Measurements from ENCODE around the gene LHFPL6. TPM values are rescaled to one million over a fixed set of nuclear protein-coding genes. Genes with fewer than 3 reads are reported as not detected.

LHFPL6 gene
- total RNA-seq, 1 donor from 2014 or later: 54.8 TPM

DNA sequence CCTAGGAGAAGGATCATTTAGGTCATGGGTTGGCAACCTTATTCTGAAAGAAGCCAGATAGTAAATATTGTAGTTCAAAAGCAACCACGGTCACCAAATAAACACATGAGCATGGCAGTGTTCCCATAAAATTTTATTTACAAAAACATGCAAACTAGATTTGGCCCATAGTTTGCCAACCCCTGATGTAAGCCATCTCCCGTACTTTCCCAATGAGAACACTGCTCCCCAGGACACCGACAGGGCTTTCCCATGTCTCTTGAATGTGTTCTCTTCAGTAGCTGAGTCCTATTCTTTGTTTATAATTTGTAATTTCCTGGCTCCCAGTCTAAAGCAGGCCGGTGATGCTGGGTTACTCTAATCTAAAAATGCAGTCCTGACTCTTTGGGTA is 239.6 kb downstream of the LHFPL6 start:
- no peaks in the 10 kb centered on the region for H3K36me3 ChIP-seq
- peaks cover 7% of the 10 kb centered on the region for H3K4me1 ChIP-seq
- intact Hi-C loops (cut with DNase I): no loop called here
- TF ChIP-seq, protein P1, sequence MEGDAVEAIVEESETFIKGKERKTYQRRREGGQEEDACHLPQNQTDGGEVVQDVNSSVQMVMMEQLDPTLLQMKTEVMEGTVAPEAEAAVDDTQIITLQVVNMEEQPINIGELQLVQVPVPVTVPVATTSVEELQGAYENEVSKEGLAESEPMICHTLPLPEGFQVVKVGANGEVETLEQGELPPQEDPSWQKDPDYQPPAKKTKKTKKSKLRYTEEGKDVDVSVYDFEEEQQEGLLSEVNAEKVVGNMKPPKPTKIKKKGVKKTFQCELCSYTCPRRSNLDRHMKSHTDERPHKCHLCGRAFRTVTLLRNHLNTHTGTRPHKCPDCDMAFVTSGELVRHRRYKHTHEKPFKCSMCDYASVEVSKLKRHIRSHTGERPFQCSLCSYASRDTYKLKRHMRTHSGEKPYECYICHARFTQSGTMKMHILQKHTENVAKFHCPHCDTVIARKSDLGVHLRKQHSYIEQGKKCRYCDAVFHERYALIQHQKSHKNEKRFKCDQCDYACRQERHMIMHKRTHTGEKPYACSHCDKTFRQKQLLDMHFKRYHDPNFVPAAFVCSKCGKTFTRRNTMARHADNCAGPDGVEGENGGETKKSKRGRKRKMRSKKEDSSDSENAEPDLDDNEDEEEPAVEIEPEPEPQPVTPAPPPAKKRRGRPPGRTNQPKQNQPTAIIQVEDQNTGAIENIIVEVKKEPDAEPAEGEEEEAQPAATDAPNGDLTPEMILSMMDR (IDR thresholded peaks at IDR 0.05): no peak
- TF ChIP-seq POLR2AphosphoS5 (IDR thresholded peaks at IDR 0.05; ENCODE audit: insufficient read depth in 1 of 2, low read depth in 1 of 2) (no peak), POLR2A (IDR thresholded peaks at IDR 0.05) (no peak)
- no peaks in the 10 kb centered on the region for H3K27me3 ChIP-seq
- no peaks in the 10 kb centered on the region for H3K9me3 ChIP-seq
- H3K4me3 ChIP-seq: no peak overlapping the region
- no peak for DNase-seq (ENCODE audit: extremely low spot score in 2 of 2)
- H3K27ac ChIP-seq: no peak overlapping the region

DNA sequence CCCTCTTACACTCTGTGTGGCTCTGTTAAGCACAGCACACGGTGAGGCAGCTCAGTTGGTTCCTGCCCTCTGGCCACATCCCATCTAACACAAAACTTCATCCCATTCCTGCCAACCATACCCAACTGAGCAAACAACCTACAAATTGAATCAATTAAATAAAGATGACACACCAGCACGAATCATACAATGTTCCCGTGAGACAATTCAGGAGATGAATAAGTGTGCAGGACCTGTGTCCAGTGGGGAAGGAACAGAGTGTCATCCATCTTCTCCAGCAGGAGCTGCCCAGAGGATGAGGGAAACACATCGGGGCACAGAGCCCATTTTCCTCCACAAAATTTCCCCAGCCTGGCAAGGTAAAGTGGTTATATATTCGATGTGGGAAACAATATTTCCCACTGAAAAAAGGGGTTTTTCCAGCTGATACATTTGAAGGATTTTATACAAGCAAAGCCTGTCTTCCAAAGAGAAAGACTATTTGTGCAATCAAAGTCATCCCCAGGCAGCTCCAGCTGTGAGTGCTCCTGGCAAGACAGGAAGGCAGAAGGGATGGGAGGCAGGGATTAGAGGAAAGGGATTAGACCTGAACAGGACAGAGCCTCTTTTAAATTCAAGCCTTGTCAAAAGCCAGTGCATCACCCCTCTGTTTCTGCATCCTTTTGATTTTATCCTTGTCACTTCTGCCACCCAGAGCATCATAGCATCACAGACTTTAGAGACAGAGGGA is 240.2 kb downstream of the LHFPL6 start:
- Histone ChIP-seq H3K9me3 (no peaks in the 10 kb centered on the region), H3K27me3 (no peaks in the 10 kb centered on the region), H3K4me3 (no peak overlapping the region), H3K27ac (no peak overlapping the region), H3K4me1 (peaks cover 7% of the 10 kb centered on the region), H3K36me3 (no peaks in the 10 kb centered on the region)
- intact Hi-C loops (cut with DNase I): no loop called here
- TF ChIP-seq POLR2A (IDR thresholded peaks at IDR 0.05) (no peak), POLR2AphosphoS5 (IDR thresholded peaks at IDR 0.05; ENCODE audit: insufficient read depth in 1 of 2, low read depth in 1 of 2) (no peak)
- TF ChIP-seq, protein P1 (IDR thresholded peaks at IDR 0.05): no peak
- no peak for DNase-seq (ENCODE audit: extremely low spot score in 2 of 2)

DNA sequence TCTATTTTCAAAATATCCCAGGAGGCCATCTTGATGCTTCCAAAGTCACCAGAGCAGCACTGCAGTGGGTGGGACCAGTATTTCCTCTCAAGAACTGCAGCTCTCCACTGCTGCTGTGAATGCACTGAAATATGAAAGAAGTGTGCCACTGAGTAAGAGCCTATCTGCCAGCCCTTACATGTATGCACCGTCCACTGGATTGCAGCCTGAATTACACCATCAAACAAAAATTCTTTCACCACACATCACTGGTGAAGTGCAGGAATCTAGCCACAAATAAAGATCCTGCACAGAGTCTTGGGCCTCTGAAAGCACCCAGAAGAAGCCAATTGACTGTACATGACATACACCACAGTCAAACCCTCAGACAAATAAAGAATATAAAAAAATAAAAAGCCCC is 249.0 kb downstream of the LHFPL6 start:
- Histone ChIP-seq H3K4me1 (peaks cover 16% of the 10 kb centered on the region), H3K27ac (no peak overlapping the region), H3K36me3 (no peaks in the 10 kb centered on the region), H3K4me3 (no peak overlapping the region), H3K27me3 (no peaks in the 10 kb centered on the region), H3K9me3 (no peaks in the 10 kb centered on the region)
- no peak for DNase-seq (ENCODE audit: extremely low spot score in 2 of 2)
- TF ChIP-seq POLR2A (IDR thresholded peaks at IDR 0.05) (no peak), POLR2AphosphoS5 (IDR thresholded peaks at IDR 0.05; ENCODE audit: insufficient read depth in 1 of 2, low read depth in 1 of 2) (no peak)
- TF ChIP-seq, protein P1 (IDR thresholded peaks at IDR 0.05): no peak
- intact Hi-C loops (cut with DNase I): no loop called here

DNA sequence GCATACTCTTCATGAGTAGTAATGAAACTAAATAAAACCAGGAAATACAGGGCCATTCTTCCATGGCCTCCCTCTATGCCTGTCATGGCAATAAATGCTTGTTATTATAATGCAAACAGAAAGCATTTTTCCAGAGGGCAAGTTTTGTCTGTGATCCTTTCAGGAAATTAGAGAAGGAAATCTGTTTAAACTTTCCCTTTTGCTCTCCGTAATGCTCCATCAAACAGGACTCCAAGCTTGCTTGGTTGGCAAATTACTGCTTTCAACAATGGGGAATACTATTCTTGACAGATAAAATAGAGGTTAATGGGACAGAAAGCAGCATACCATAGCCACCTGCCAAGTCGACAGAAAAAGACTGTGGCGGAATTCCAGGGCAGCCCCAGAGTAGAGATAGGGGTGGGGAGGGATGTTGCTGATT is 252.5 kb downstream of the LHFPL6 start:
- Histone ChIP-seq H3K9me3 (no peaks in the 10 kb centered on the region), H3K27ac (no peak overlapping the region), H3K4me3 (no peak overlapping the region), H3K4me1 (peaks cover 16% of the 10 kb centered on the region), H3K27me3 (no peaks in the 10 kb centered on the region), H3K36me3 (no peaks in the 10 kb centered on the region)
- DNase-seq (ENCODE audit: extremely low spot score in 2 of 2): no peak
- TF ChIP-seq POLR2AphosphoS5 (IDR thresholded peaks at IDR 0.05; ENCODE audit: insufficient read depth in 1 of 2, low read depth in 1 of 2): no peak
- TF ChIP-seq, protein P1 (IDR thresholded peaks at IDR 0.05): no peak
- TF ChIP-seq POLR2A (IDR thresholded peaks at IDR 0.05): no peak
- intact Hi-C loops (cut with DNase I): no loop called here

DNA sequence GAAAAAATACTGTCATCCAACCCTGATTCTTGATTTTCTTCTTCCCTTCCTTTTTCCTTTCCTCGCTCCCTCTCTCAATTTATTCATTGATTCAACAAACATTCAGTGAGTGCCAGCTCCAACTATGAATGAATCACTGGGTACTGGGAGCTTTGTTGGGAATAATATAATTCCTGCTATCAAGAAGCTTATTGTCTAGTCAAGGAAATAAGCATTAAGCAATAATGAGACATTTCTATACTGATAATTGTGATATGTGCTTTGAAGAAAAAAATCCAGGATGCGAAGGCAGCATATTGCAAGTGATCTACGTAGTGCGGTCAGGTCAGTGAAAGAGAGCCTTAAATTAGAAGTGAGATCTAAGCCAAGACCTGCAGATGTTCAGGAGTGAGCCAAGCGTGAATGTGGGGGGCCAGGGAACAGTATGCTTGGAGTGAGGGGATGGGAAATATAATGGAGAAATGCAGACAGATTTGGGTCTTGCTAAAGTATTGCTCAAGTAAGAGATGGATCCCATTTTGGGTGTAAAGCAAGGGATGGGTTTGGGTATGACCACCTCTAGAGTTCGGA is 253.5 kb downstream of the LHFPL6 start:
- H3K27ac ChIP-seq: no peak overlapping the region
- H3K9me3 ChIP-seq: no peaks in the 10 kb centered on the region
- intact Hi-C loops (cut with DNase I): no loop called here
- H3K4me3 ChIP-seq: no peak overlapping the region
- peaks cover 16% of the 10 kb centered on the region for H3K4me1 ChIP-seq
- DNase-seq (ENCODE audit: extremely low spot score in 2 of 2): no peak
- H3K27me3 ChIP-seq: no peaks in the 10 kb centered on the region
- no peaks in the 10 kb centered on the region for H3K36me3 ChIP-seq
- TF ChIP-seq, protein P1 (IDR thresholded peaks at IDR 0.05): no peak
- no peak for TF ChIP-seq POLR2A (IDR thresholded peaks at IDR 0.05)
- no peak for TF ChIP-seq POLR2AphosphoS5 (IDR thresholded peaks at IDR 0.05; ENCODE audit: insufficient read depth in 1 of 2, low read depth in 1 of 2)

Data from vagina (tissue), 2 donors.